ENCODE measurements around the gene ZIC2.

The ZIC2 gene

GRCh38 chr13:99986741-99987140 lies 5.2 kb downstream of the ZIC2 start:
- DNase-seq (ENCODE audit: low read depth), result no peak

GRCh38 chr13:99987154-99988019 lies 5.8 kb downstream of the ZIC2 start:
- DNase-seq (ENCODE audit: low read depth), result no peak

- DNase-seq (ENCODE audit: low read depth), result no peak
Observed at GRCh38 chr13:99988529-99989275, 7.1 kb downstream of the ZIC2 start.

GRCh38 chr13:99989276-99990125 lies 7.9 kb downstream of the ZIC2 start:
- no peak for DNase-seq (ENCODE audit: low read depth)

- DNase-seq (ENCODE audit: low read depth), result no peak
Observed at GRCh38 chr13:99990126-99990977, 8.8 kb downstream of the ZIC2 start.

- DNase-seq (ENCODE audit: low read depth), result no peak
Observed at GRCh38 chr13:99991013-99991827, 9.6 kb downstream of the ZIC2 start.

- DNase-seq (ENCODE audit: low read depth), result no peak
Observed at GRCh38 chr13:99991828-99992775, 10.5 kb downstream of the ZIC2 start.

GRCh38 chr13:99992949-99993351 lies 11.4 kb downstream of the ZIC2 start:
- DNase-seq (ENCODE audit: low read depth), result no peak

GRCh38 chr13:99993660-99994637 lies 12.4 kb downstream of the ZIC2 start:
- DNase-seq (ENCODE audit: low read depth), result no peak

GRCh38 chr13:99994638-99995020 lies 13.0 kb downstream of the ZIC2 start:
- no peak for DNase-seq (ENCODE audit: low read depth)

GRCh38 chr13:99995104-99995588 lies 13.6 kb downstream of the ZIC2 start:
- DNase-seq (ENCODE audit: low read depth), result no peak

- DNase-seq (ENCODE audit: low read depth), result no peak
Observed at GRCh38 chr13:99995589-99996380, 14.2 kb downstream of the ZIC2 start.

GRCh38 chr13:99996381-99996973 lies 14.9 kb downstream of the ZIC2 start:
- no peak for DNase-seq (ENCODE audit: low read depth)

- no peak for DNase-seq (ENCODE audit: low read depth)
Observed at GRCh38 chr13:99997702-99998214, 16.2 kb downstream of the ZIC2 start.

- no peak for DNase-seq (ENCODE audit: low read depth)
Observed at GRCh38 chr13:99998261-99998660, 16.7 kb downstream of the ZIC2 start.

- no peak for DNase-seq (ENCODE audit: low read depth)
Observed at GRCh38 chr13:100014621-100015020, 33.0 kb downstream of the ZIC2 start.
